Measurements from ENCODE around the gene DNAAF9. TPM values are rescaled to one million over a fixed set of nuclear protein-coding genes. Genes with fewer than 3 reads are reported as not detected.

The DNAAF9 gene
- total RNA-seq, 2 experiments from 2014 or later = 0.23 TPM; not detected in 1

DNA sequence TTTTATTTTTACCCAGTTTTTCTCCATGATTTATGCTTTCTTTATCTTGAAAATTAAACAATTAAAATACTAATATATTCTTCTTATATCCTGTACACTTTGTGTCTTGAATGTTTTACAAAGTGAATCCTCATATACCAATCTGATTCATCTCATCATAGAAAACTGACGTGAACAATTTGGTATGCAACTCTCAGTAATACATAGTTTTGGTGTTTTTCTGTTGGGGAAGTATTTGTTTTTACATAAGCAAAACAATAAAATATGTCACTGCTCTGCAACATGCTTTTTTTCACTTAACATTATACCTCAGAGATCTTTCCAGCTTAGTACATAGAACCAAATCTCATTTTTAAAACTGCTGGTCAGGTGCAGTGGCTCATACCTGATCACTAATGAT is 14.7 kb downstream of the DNAAF9 start:
- Histone ChIP-seq H3K79me2 (ENCODE audit: insufficient read depth, low read depth, low read length) (no peaks in the 10 kb centered on the region), H4K20me1 (ENCODE audit: insufficient read depth, low read length) (no peaks in the 10 kb centered on the region), H3K27ac (ENCODE audit: low read depth, low read length, poor library complexity, severe bottlenecking) (no peak overlapping the region), H3K4me2 (ENCODE audit: low read length) (no peak overlapping the region), H2AFZ (ENCODE audit: low read length) (no peak overlapping the region), H3K9me2 (ENCODE audit: insufficient read depth, low read length) (no peaks in the 10 kb centered on the region), H3K4me3 (ENCODE audit: low read depth, low read length, poor library complexity, severe bottlenecking) (no peak overlapping the region), H3K9me3 (ENCODE audit: low read length) (no peaks in the 10 kb centered on the region), H3K4me1 (ENCODE audit: insufficient read depth, low read length, poor library complexity, severe bottlenecking) (no peaks in the 10 kb centered on the region), H3K36me3 (ENCODE audit: insufficient read depth, low read length) (no peaks in the 10 kb centered on the region)
- no peak for DNase-seq (ENCODE audit: low spot score)
- CTCF ChIA-PET (ENCODE audit: unreplicated experiment) = no interaction called here
- POLR2A ChIA-PET = no interaction called here
- TF ChIP-seq, protein P1, sequence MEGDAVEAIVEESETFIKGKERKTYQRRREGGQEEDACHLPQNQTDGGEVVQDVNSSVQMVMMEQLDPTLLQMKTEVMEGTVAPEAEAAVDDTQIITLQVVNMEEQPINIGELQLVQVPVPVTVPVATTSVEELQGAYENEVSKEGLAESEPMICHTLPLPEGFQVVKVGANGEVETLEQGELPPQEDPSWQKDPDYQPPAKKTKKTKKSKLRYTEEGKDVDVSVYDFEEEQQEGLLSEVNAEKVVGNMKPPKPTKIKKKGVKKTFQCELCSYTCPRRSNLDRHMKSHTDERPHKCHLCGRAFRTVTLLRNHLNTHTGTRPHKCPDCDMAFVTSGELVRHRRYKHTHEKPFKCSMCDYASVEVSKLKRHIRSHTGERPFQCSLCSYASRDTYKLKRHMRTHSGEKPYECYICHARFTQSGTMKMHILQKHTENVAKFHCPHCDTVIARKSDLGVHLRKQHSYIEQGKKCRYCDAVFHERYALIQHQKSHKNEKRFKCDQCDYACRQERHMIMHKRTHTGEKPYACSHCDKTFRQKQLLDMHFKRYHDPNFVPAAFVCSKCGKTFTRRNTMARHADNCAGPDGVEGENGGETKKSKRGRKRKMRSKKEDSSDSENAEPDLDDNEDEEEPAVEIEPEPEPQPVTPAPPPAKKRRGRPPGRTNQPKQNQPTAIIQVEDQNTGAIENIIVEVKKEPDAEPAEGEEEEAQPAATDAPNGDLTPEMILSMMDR (conservative IDR thresholded peaks at IDR 0.05; ENCODE audit: low read length) = no peak
- TF ChIP-seq EZH2phosphoT487 (IDR thresholded peaks at IDR 0.05; ENCODE audit: borderline replicate concordance, low read depth, low read length) = no peak
- intact Hi-C loops (cut with micrococcal nuclease; ENCODE audit: unreplicated experiment) = no loop called here
- no TSS peak for BruUV-seq (replicated peaks)

- no peaks in the 10 kb centered on the region for H3K9me3 ChIP-seq (ENCODE audit: low read length)
- POLR2A ChIA-PET = no interaction called here
- no peaks in the 10 kb centered on the region for H3K79me2 ChIP-seq (ENCODE audit: insufficient read depth, low read depth, low read length)
- no TSS peak for BruUV-seq (replicated peaks)
- no peaks in the 10 kb centered on the region for H3K36me3 ChIP-seq (ENCODE audit: insufficient read depth, low read length)
- CTCF ChIA-PET (ENCODE audit: unreplicated experiment) = no interaction called here
- TF ChIP-seq, protein P1 (conservative IDR thresholded peaks at IDR 0.05; ENCODE audit: low read length) = no peak
- TF ChIP-seq EZH2phosphoT487 (IDR thresholded peaks at IDR 0.05; ENCODE audit: borderline replicate concordance, low read depth, low read length) = no peak
- H3K9me2 ChIP-seq (ENCODE audit: insufficient read depth, low read length) = no peaks in the 10 kb centered on the region
- H2AFZ ChIP-seq (ENCODE audit: low read length) = no peak overlapping the region
- no peak overlapping the region for H3K4me2 ChIP-seq (ENCODE audit: low read length)
- no peak overlapping the region for H3K27ac ChIP-seq (ENCODE audit: low read depth, low read length, poor library complexity, severe bottlenecking)
- no peak for DNase-seq (ENCODE audit: low spot score)
- intact Hi-C loops (cut with micrococcal nuclease; ENCODE audit: unreplicated experiment) = no loop called here
- H3K4me3 ChIP-seq (ENCODE audit: low read depth, low read length, poor library complexity, severe bottlenecking) = no peak overlapping the region
- H3K4me1 ChIP-seq (ENCODE audit: insufficient read depth, low read length, poor library complexity, severe bottlenecking) = no peaks in the 10 kb centered on the region
- H4K20me1 ChIP-seq (ENCODE audit: insufficient read depth, low read length) = no peaks in the 10 kb centered on the region
Measured at GRCh38 chr20:3390759-3391425, 16.6 kb downstream of the DNAAF9 start.

GRCh38 chr20:3383878-3384495 is 23.5 kb downstream of the DNAAF9 start:
- Histone ChIP-seq H3K79me2 (ENCODE audit: insufficient read depth, low read depth, low read length) (no peaks in the 10 kb centered on the region), H3K9me2 (ENCODE audit: insufficient read depth, low read length) (no peaks in the 10 kb centered on the region), H3K4me1 (ENCODE audit: insufficient read depth, low read length, poor library complexity, severe bottlenecking) (no peaks in the 10 kb centered on the region), H3K4me3 (ENCODE audit: low read depth, low read length, poor library complexity, severe bottlenecking) (no peak overlapping the region), H2AFZ (ENCODE audit: low read length) (no peak overlapping the region), H3K4me2 (ENCODE audit: low read length) (no peak overlapping the region), H3K36me3 (ENCODE audit: insufficient read depth, low read length) (no peaks in the 10 kb centered on the region), H3K27ac (ENCODE audit: low read depth, low read length, poor library complexity, severe bottlenecking) (no peak overlapping the region), H4K20me1 (ENCODE audit: insufficient read depth, low read length) (no peaks in the 10 kb centered on the region), H3K9me3 (ENCODE audit: low read length) (no peaks in the 10 kb centered on the region)
- ChIA-PET CTCF (ENCODE audit: unreplicated experiment) (no interaction called here), POLR2A (no interaction called here)
- intact Hi-C loops (cut with micrococcal nuclease; ENCODE audit: unreplicated experiment) = no loop called here
- DNase-seq (ENCODE audit: low spot score) = no peak
- no TSS peak for BruUV-seq (replicated peaks)
- TF ChIP-seq, protein P1 (conservative IDR thresholded peaks at IDR 0.05; ENCODE audit: low read length) = no peak
- no peak for TF ChIP-seq EZH2phosphoT487 (IDR thresholded peaks at IDR 0.05; ENCODE audit: borderline replicate concordance, low read depth, low read length)
